Nephron (organoid): ENCODE results near the gene KLC3.

ENCODE experiments used
- H3K27ac Mint-ChIP-seq, 3 experiments: 2 replicates each; pipeline ENCODE4 v1.8.0; 2020; ENCODE audit warnings: mixed read lengths in 3 of 3, mild to moderate bottlenecking in 2 of 3, moderate library complexity in 1 of 3
- H3K27me3 Mint-ChIP-seq: 2 replicates; pipeline ENCODE4 v1.8.0; 2021; ENCODE audit warnings: low read depth, mild to moderate bottlenecking, moderate library complexity, mixed read lengths
- H3K36me3 Mint-ChIP-seq: 2 replicates; pipeline ENCODE4 v1.8.0; 2020; ENCODE audit warnings: low read depth, mixed read lengths
- H3K4me1 Mint-ChIP-seq: 2 replicates; pipeline ENCODE4 v1.8.0; 2020; ENCODE audit warnings: mixed read lengths
- H3K4me3 Mint-ChIP-seq, 3 experiments: 2 replicates each; pipeline ENCODE4 v1.8.0; 2020; ENCODE audit warnings: mild to moderate bottlenecking in 3 of 3, mixed read lengths in 3 of 3, moderate library complexity in 2 of 3
- H3K9me3 Mint-ChIP-seq: 2 replicates; pipeline ENCODE4 v1.8.0; 2020; ENCODE audit warnings: mixed read lengths
- CTCF ChIP-seq, 3 experiments: fragments of 200-600 bp; sonication (generic); IDR thresholded peaks; one replicate each; pipeline ENCODE4 v1.5.0; 2021; ENCODE audit warnings: antibody characterized with exemption in 3 of 3; ENCODE audit not compliant: unreplicated experiment in 3 of 3

Gene KLC3

GRCh38 chr19:45355910-45356309 lies 15.4 kb downstream of the KLC3 start:
- TF ChIP-seq CTCF (IDR thresholded peaks at IDR 0.05; ENCODE audit: unreplicated experiment in 3 of 3), result no peak
- no peaks in the 10 kb centered on the region for H3K9me3 Mint-ChIP-seq
- H3K36me3 Mint-ChIP-seq, result peaks cover 53% of the 10 kb centered on the region

GRCh38 chr19:45356760-45357444 lies 16.4 kb downstream of the KLC3 start:
- Mint-ChIP-seq H3K27me3 (no peaks in the 10 kb centered on the region), H3K27ac (no peak overlapping the region), H3K4me1 (no peaks in the 10 kb centered on the region), H3K4me3 (no peak overlapping the region), H3K9me3 (no peaks in the 10 kb centered on the region), H3K36me3 (peaks cover 63% of the 10 kb centered on the region)
- TF ChIP-seq CTCF (IDR thresholded peaks at IDR 0.05; ENCODE audit: unreplicated experiment in 3 of 3), result no peak

More at GRCh38 chr19:45355910-45356309, 15.4 kb downstream of the KLC3 start:
- Mint-ChIP-seq H3K4me1 (no peaks in the 10 kb centered on the region), H3K27me3 (no peaks in the 10 kb centered on the region), H3K27ac (no peak overlapping the region), H3K4me3 (no peak overlapping the region)

- Mint-ChIP-seq H3K27me3 (no peaks in the 10 kb centered on the region), H3K36me3 (peaks cover 68% of the 10 kb centered on the region), H3K27ac (no peak overlapping the region), H3K9me3 (no peaks in the 10 kb centered on the region), H3K4me3 (no peak overlapping the region), H3K4me1 (no peaks in the 10 kb centered on the region)
- TF ChIP-seq CTCF (IDR thresholded peaks at IDR 0.05; ENCODE audit: unreplicated experiment in 3 of 3), result no peak
Observed at GRCh38 chr19:45357445-45357783, 16.9 kb downstream of the KLC3 start.

GRCh38 chr19:45358213-45358792 lies 17.8 kb downstream of the KLC3 start:
- Mint-ChIP-seq H3K4me3 (no peak overlapping the region), H3K36me3 (peaks cover 65% of the 10 kb centered on the region), H3K4me1 (no peaks in the 10 kb centered on the region), H3K27ac (no peak overlapping the region), H3K27me3 (no peaks in the 10 kb centered on the region), H3K9me3 (no peaks in the 10 kb centered on the region)
- TF ChIP-seq CTCF (IDR thresholded peaks at IDR 0.05; ENCODE audit: unreplicated experiment in 3 of 3), result no peak

- H3K4me1 Mint-ChIP-seq, result no peaks in the 10 kb centered on the region
- no peak overlapping the region for H3K27ac Mint-ChIP-seq
- H3K4me3 Mint-ChIP-seq, result no peak overlapping the region
- H3K9me3 Mint-ChIP-seq, result no peaks in the 10 kb centered on the region
- H3K27me3 Mint-ChIP-seq, result no peaks in the 10 kb centered on the region
- no peak for TF ChIP-seq CTCF (IDR thresholded peaks at IDR 0.05; ENCODE audit: unreplicated experiment in 3 of 3)
- peaks cover 39% of the 10 kb centered on the region for H3K36me3 Mint-ChIP-seq
Observed at GRCh38 chr19:45361608-45362007, 21.1 kb downstream of the KLC3 start.

- H3K36me3 Mint-ChIP-seq, result peaks cover 34% of the 10 kb centered on the region
- H3K4me1 Mint-ChIP-seq, result no peaks in the 10 kb centered on the region
- TF ChIP-seq CTCF (IDR thresholded peaks at IDR 0.05; ENCODE audit: unreplicated experiment in 3 of 3), result no peak
- no peak overlapping the region for H3K4me3 Mint-ChIP-seq
- H3K27ac Mint-ChIP-seq, result no peak overlapping the region
- H3K27me3 Mint-ChIP-seq, result no peaks in the 10 kb centered on the region
- no peaks in the 10 kb centered on the region for H3K9me3 Mint-ChIP-seq
Observed at GRCh38 chr19:45362291-45362690, 21.7 kb downstream of the KLC3 start.
